ENCODE measurements around the gene VAMP2. TPM values are rescaled to one million over a fixed set of nuclear protein-coding genes. Genes with fewer than 3 reads are reported as not detected.

The VAMP2 gene
- total and polyA plus RNA-seq, 9 of the 15 experiments (the other 6 are each of a cell fraction or from before 2014, with no cell fraction given), result 2.3 to 31.8 (median 6.0) TPM

DNA sequence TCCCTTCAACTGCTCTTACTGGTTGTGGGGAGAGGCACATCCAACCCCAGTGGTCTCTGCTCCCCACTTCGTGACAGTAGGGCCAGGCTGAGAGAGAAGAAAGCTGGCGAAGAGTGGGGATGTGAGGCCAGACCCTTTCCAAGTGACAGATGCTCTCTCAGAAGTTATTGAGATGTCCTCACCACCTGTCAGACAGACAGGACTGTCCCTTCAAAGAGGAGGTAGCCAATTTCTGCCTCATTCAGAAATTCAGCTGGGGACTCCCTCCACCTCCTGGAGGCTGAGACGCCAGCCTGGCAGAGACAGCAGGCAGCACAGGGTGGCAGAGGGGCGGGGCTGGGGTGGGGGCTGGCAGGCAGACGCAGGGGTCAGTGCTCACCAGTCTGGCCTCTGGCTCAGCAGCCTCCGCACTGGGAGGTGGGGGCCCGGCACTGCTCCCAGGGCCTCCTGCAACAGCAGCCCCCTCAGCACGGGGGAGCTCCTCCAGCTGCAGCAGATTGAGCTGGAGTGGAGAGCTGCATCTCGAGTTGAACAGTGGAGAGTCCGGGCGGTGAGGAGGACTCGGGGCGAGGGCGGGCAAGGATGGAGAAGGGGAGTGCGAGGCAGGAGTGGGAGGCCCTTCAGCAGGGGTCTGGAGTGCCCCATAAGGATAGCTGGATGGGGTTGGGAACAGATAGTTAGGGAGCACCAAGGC is 19.7 kb downstream of the VAMP2 start:
- H2AFZ ChIP-seq (ENCODE audit: low read depth, low read length), result no peak overlapping the region
- H3K9me1 ChIP-seq (ENCODE audit: control insufficient read depth, insufficient read depth, low read length), result no peaks in the 10 kb centered on the region
- no peaks in the 10 kb centered on the region for H3K79me2 ChIP-seq (ENCODE audit: control insufficient read depth, insufficient read depth, low read length)
- no peak for ATAC-seq
- ChIA-PET CTCF (ENCODE audit: low intra/inter-chr PET ratio) (interaction anchor here (0.7 kb wide), 1 partner anchor 60 kb away, joined by 3 read pairs; no protein-coding TSS in a partner anchor), POLR2A (interaction anchor here (0.6 to 0.7 kb wide), 3 partner anchors 11 to 247 kb away, joined by 3 to 4 read pairs (median 3); no protein-coding TSS in a partner anchor)
- no peak overlapping the region for H3K4me3 ChIP-seq
- no peak overlapping the region for H3K4me2 ChIP-seq (ENCODE audit: insufficient read depth, low read length)
- H3K36me3 ChIP-seq (ENCODE audit: control insufficient read depth, insufficient read depth, low read length), result peaks cover 64% of the 10 kb centered on the region; the same call in 2 of the 3 replicates
- no peak overlapping the region for H3K27ac ChIP-seq (ENCODE audit: extremely low read depth, low read depth, low read length)
- H3K4me1 ChIP-seq (replicated peaks in 1 of 2; ENCODE audit: control insufficient read depth in 2 of 2, insufficient read depth in 2 of 2, low read length in 2 of 2), result peaks cover 0 to 21% of the 10 kb centered on the region in 2 experiments; a peak in 3 of 5 replicates
- H3K9me3 ChIP-seq (replicated peaks; ENCODE audit: control insufficient read depth, insufficient read depth, low read depth, low read length), result no peaks in the 10 kb centered on the region
- intact Hi-C loops (cut with micrococcal nuclease), result no loop called here
- no TSS peak for BruUV-seq (replicated peaks)
- FAIRE-seq, result no peak
- in situ Hi-C loops (cut with MboI), result no loop called here
- 0 out of 2 replicates have a peak, but pooled peaks cover 2% of the 10 kb centered on the region for H4K20me1 ChIP-seq (replicated peaks; ENCODE audit: control insufficient read depth, insufficient read depth, low read length)
- no peaks in the 10 kb centered on the region for H3K27me3 ChIP-seq (ENCODE audit: control insufficient read depth in 2 of 2, insufficient read depth in 2 of 2, low read length in 2 of 2)
- H3K9ac ChIP-seq (ENCODE audit: insufficient read depth in 1 of 2, low read depth in 2 of 2, low read length in 2 of 2), result no peak overlapping the region; a peak in 1 of 4 replicates
- 70% methylated on average over 2 of the region's 15 CpGs for WGBS (ENCODE audit: insufficient coverage, low coverage, missing lambda C conversion rate)
- no peak for DNase-seq (ENCODE audit: extremely low read depth in 1 of 4, low spot score in 3 of 4)
- TF ChIP-seq SIRT6 (IDR thresholded peaks at IDR 0.05; ENCODE audit: low read depth, low read length), result no peak
- no peak for TF ChIP-seq ZNF24 (IDR thresholded peaks at IDR 0.05)
- no peak for TF ChIP-seq XRCC4 (IDR thresholded peaks at IDR 0.05; ENCODE audit: extremely low read depth, insufficient read depth, insufficient read length)
- TF ChIP-seq CREB3L1 (IDR thresholded peaks at IDR 0.05; ENCODE audit: borderline replicate concordance, low read depth), result no peak
- TF ChIP-seq TCF7L2 (IDR thresholded peaks at IDR 0.05; ENCODE audit: low read depth, low read length), result no peak
- TF ChIP-seq NCOA1 (IDR thresholded peaks at IDR 0.05; ENCODE audit: low read depth), result no peak
- no peak for TF ChIP-seq SOX6 (IDR thresholded peaks at IDR 0.05)
- no peak for TF ChIP-seq EWSR1 (IDR thresholded peaks at IDR 0.05; ENCODE audit: borderline replicate concordance, low read depth, partially characterized antibody)
- TF ChIP-seq CGGBP1 (CRISPR knock-in tag; IDR thresholded peaks at IDR 0.05), result no peak
- no peak for TF ChIP-seq MECOM (CRISPR knock-in tag; IDR thresholded peaks at IDR 0.05)
- no peak for TF ChIP-seq RBFOX2 (IDR thresholded peaks at IDR 0.05; ENCODE audit: low read depth, low read length)
- TF ChIP-seq ZNF609 (CRISPR knock-in tag; IDR thresholded peaks at IDR 0.05; ENCODE audit: borderline replicate concordance), result no peak
- no peak for TF ChIP-seq ELF2 (CRISPR knock-in tag; IDR thresholded peaks at IDR 0.05)
- no peak for TF ChIP-seq MLX (CRISPR knock-in tag; conservative IDR thresholded peaks at IDR 0.05)
- no peak for TF ChIP-seq KLF16 (IDR thresholded peaks at IDR 0.05)
- no peak for TF ChIP-seq ZNF174 (CRISPR knock-in tag; IDR thresholded peaks at IDR 0.05)
